ENCODE measurements around the gene MMEL1. TPM values are rescaled to one million over a fixed set of nuclear protein-coding genes. Genes with fewer than 3 reads are reported as not detected.

Gene MMEL1
- total and polyA plus RNA-seq, 3 donors from 2014 or later, result 17.2 to 36.4 (median 18.8) TPM

- H3K4me1 ChIP-seq, result peaks cover 17% of the 10 kb centered on the region
- no peak overlapping the region for H3K4me3 ChIP-seq
- no peaks in the 10 kb centered on the region for H3K9me3 ChIP-seq
- DNase-seq, result no peak
- no peak for TF ChIP-seq POLR2A (IDR thresholded peaks at IDR 0.05)
- TF ChIP-seq, protein P1, sequence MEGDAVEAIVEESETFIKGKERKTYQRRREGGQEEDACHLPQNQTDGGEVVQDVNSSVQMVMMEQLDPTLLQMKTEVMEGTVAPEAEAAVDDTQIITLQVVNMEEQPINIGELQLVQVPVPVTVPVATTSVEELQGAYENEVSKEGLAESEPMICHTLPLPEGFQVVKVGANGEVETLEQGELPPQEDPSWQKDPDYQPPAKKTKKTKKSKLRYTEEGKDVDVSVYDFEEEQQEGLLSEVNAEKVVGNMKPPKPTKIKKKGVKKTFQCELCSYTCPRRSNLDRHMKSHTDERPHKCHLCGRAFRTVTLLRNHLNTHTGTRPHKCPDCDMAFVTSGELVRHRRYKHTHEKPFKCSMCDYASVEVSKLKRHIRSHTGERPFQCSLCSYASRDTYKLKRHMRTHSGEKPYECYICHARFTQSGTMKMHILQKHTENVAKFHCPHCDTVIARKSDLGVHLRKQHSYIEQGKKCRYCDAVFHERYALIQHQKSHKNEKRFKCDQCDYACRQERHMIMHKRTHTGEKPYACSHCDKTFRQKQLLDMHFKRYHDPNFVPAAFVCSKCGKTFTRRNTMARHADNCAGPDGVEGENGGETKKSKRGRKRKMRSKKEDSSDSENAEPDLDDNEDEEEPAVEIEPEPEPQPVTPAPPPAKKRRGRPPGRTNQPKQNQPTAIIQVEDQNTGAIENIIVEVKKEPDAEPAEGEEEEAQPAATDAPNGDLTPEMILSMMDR (IDR thresholded peaks at IDR 0.05), result no peak
- intact Hi-C loops (cut with DNase I; ENCODE audit: low total_unique reads), result no loop called here
- H3K27ac ChIP-seq, result no peak overlapping the region
- H3K27me3 ChIP-seq, result no peaks in the 10 kb centered on the region
- no peaks in the 10 kb centered on the region for H3K36me3 ChIP-seq (ENCODE audit: low read depth, missing control alignments)
- 93 to 96% methylated on average over 5 to 11 of the region's 12 CpGs for WGBS, 2 donors
These were observed 41.1 kb downstream of the MMEL1 start for GRCh38 chr1:2591581-2592261.

DNA sequence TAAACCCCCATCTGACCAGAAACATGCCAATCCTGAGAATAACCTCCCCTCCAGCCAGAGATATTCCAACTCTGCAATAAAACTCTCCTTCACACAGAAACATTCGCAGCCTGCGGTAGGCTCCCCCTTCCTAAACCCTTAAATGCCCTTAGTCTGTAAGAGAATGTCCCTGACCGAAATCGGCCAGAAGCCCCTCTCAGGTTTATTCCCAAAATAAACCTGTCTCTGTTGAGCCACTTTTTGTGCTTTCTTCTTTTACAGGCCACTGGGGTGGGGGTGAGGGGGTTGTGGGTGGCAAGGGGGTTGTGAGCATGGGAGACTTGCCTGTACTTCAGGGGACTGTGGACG, 41.6 kb downstream of the MMEL1 start:
- Histone ChIP-seq H3K4me3 (no peak overlapping the region), H3K36me3 (ENCODE audit: low read depth, missing control alignments) (no peaks in the 10 kb centered on the region), H3K9me3 (no peaks in the 10 kb centered on the region), H3K4me1 (peaks cover 17% of the 10 kb centered on the region), H3K27ac (no peak overlapping the region), H3K27me3 (no peaks in the 10 kb centered on the region)
- no peak for DNase-seq
- intact Hi-C loops (cut with DNase I; ENCODE audit: low total_unique reads), result no loop called here
- WGBS, 2 donors, result 90 to 96% methylated on average over 5 of the region's 5 CpGs
- TF ChIP-seq POLR2A (IDR thresholded peaks at IDR 0.05), result no peak

- Histone ChIP-seq H3K27me3 (no peaks in the 10 kb centered on the region), H3K4me3 (no peak overlapping the region), H3K36me3 (ENCODE audit: low read depth, missing control alignments) (no peaks in the 10 kb centered on the region), H3K9me3 (no peaks in the 10 kb centered on the region), H3K27ac (no peak overlapping the region), H3K4me1 (peaks cover 17% of the 10 kb centered on the region)
- no peak for DNase-seq
- TF ChIP-seq POLR2A (IDR thresholded peaks at IDR 0.05), result no peak
- TF ChIP-seq, protein P1 (IDR thresholded peaks at IDR 0.05), result no peak
- 91 to 92% methylated on average over 6 to 31 of the region's 31 CpGs for WGBS, 2 donors
- intact Hi-C loops (cut with DNase I; ENCODE audit: low total_unique reads), result no loop called here
These were observed 42.3 kb downstream of the MMEL1 start for GRCh38 chr1:2590233-2591141.

DNA sequence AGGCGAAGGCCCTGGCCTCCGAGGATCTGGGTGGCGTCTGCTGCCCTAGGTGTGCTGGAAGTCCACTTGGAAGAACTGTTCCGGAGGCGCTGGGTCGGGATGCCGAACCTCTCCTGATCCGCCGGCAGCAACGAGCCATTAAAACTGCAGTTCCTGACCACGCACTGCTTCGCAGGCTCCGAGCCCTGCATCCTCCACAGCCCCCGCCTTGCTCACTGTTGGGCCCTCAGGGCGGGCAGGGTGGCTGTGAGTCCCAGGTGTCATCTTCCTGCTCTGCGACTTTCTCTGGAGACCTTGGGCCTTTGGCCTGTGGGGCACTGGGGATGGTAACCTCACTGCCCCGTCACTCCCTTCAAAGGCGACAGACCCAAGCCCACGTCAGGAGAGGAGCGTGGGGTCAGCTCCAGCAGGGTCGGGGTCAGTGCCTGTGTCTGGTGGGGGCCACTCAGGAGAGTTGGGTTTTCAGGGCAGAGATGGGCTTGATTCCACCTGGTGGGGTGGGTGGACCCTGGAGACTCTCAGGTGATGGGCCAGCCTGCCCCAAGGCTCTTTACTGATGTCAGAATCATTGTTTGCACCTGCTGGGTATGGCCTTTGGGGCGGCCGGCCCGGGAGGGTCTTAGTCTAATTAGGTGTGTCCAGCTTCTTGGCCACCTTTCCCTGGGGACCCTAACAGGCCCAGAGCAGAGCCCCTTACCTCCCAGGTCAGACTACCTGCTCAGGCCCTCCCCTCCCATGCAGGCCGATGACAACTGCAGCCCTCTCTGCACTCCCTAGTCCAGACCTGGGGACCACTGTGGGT, 43.2 kb downstream of the MMEL1 start:
- peaks cover 25% of the 10 kb centered on the region for H3K4me1 ChIP-seq
- no peak overlapping the region for H3K27ac ChIP-seq
- 94 to 95% methylated on average over 19 to 25 of the region's 25 CpGs for WGBS, 2 donors
- H3K36me3 ChIP-seq (ENCODE audit: low read depth, missing control alignments), result no peaks in the 10 kb centered on the region
- no peak for DNase-seq
- intact Hi-C loops (cut with DNase I; ENCODE audit: low total_unique reads), result no loop called here
- no peak overlapping the region for H3K4me3 ChIP-seq
- H3K9me3 ChIP-seq, result no peaks in the 10 kb centered on the region
- TF ChIP-seq, protein P1 (IDR thresholded peaks at IDR 0.05), result no peak
- TF ChIP-seq POLR2A (IDR thresholded peaks at IDR 0.05), result no peak
- H3K27me3 ChIP-seq, result no peaks in the 10 kb centered on the region

Data from testis (tissue), 3 donors.